ENCODE measurements around the gene TINAGL1. TPM values are rescaled to one million over a fixed set of nuclear protein-coding genes. Genes with fewer than 3 reads are reported as not detected.
A peak's percentile ranks its signal among the peaks of the same experiment; 100 is the strongest.

TINAGL1 gene
- total RNA-seq, 1 donor from 2014 or later = not detected

- peaks cover 26% of the 10 kb centered on the region for H3K27me3 Mint-ChIP-seq (ENCODE audit: low read depth)
- no peaks in the 10 kb centered on the region for H3K36me3 Mint-ChIP-seq (ENCODE audit: low read depth)
- no peak overlapping the region for H3K4me3 Mint-ChIP-seq (ENCODE audit: low read depth)
- no peaks in the 10 kb centered on the region for H3K9me3 Mint-ChIP-seq
- intact Hi-C loops (cut with micrococcal nuclease) = loop anchor here (2.0 kb wide), 1 partner anchor 15 kb away; no protein-coding TSS in a partner anchor
- DNase-seq (ENCODE audit: low spot score) = no peak
- no peak overlapping the region for H3K27ac Mint-ChIP-seq
- H3K4me1 Mint-ChIP-seq (ENCODE audit: low read depth) = peaks cover 2% of the 10 kb centered on the region
Observed at GRCh38 chr1:31591425-31592093, 15.2 kb downstream of the TINAGL1 start.

- DNase-seq (ENCODE audit: low spot score) = no peak
- Mint-ChIP-seq H3K36me3 (ENCODE audit: low read depth) (no peaks in the 10 kb centered on the region), H3K4me1 (ENCODE audit: low read depth) (peaks cover 2% of the 10 kb centered on the region), H3K9me3 (no peaks in the 10 kb centered on the region), H3K4me3 (ENCODE audit: low read depth) (no peak overlapping the region), H3K27ac (no peak overlapping the region), H3K27me3 (ENCODE audit: low read depth) (peaks cover 29% of the 10 kb centered on the region)
- intact Hi-C loops (cut with micrococcal nuclease) = no loop called here
Observed at GRCh38 chr1:31592132-31592531, 15.8 kb downstream of the TINAGL1 start.

- DNase-seq (ENCODE audit: low spot score) = no peak
- no peaks in the 10 kb centered on the region for H3K36me3 Mint-ChIP-seq (ENCODE audit: low read depth)
- H3K27ac Mint-ChIP-seq = no peak overlapping the region
- intact Hi-C loops (cut with micrococcal nuclease) = no loop called here
- no peaks in the 10 kb centered on the region for H3K9me3 Mint-ChIP-seq
- H3K4me3 Mint-ChIP-seq (ENCODE audit: low read depth) = no peak overlapping the region
- peaks cover 30% of the 10 kb centered on the region for H3K27me3 Mint-ChIP-seq (ENCODE audit: low read depth)
- H3K4me1 Mint-ChIP-seq (ENCODE audit: low read depth) = peaks cover 2% of the 10 kb centered on the region
Observed at GRCh38 chr1:31593136-31593665, 16.9 kb downstream of the TINAGL1 start.

GRCh38 chr1:31593770-31594632, 17.7 kb downstream of the TINAGL1 start:
- DNase-seq (ENCODE audit: low spot score) = peak; percentile 22
- H3K27me3 Mint-ChIP-seq (ENCODE audit: low read depth) = peaks cover 32% of the 10 kb centered on the region
- H3K4me1 Mint-ChIP-seq (ENCODE audit: low read depth) = peaks cover 2% of the 10 kb centered on the region
- H3K36me3 Mint-ChIP-seq (ENCODE audit: low read depth) = no peaks in the 10 kb centered on the region
- no peaks in the 10 kb centered on the region for H3K9me3 Mint-ChIP-seq
- intact Hi-C loops (cut with micrococcal nuclease) = no loop called here
- H3K4me3 Mint-ChIP-seq (ENCODE audit: low read depth) = no peak overlapping the region
- no peak overlapping the region for H3K27ac Mint-ChIP-seq

- no peaks in the 10 kb centered on the region for H3K9me3 Mint-ChIP-seq
- no peak for DNase-seq (ENCODE audit: low spot score)
- intact Hi-C loops (cut with micrococcal nuclease) = no loop called here
Observed at GRCh38 chr1:31595836-31596736, 19.8 kb downstream of the TINAGL1 start.

GRCh38 chr1:31596737-31597097, 20.4 kb downstream of the TINAGL1 start:
- no peak overlapping the region for H3K27ac Mint-ChIP-seq
- peaks cover 32% of the 10 kb centered on the region for H3K27me3 Mint-ChIP-seq (ENCODE audit: low read depth)
- H3K4me1 Mint-ChIP-seq (ENCODE audit: low read depth) = peaks cover 2% of the 10 kb centered on the region
- H3K36me3 Mint-ChIP-seq (ENCODE audit: low read depth) = no peaks in the 10 kb centered on the region
- DNase-seq (ENCODE audit: low spot score) = no peak
- H3K9me3 Mint-ChIP-seq = no peaks in the 10 kb centered on the region
- H3K4me3 Mint-ChIP-seq (ENCODE audit: low read depth) = no peak overlapping the region
- intact Hi-C loops (cut with micrococcal nuclease) = no loop called here

More at GRCh38 chr1:31595836-31596736, 19.8 kb downstream of the TINAGL1 start:
- peaks cover 2% of the 10 kb centered on the region for H3K4me1 Mint-ChIP-seq (ENCODE audit: low read depth)
- no peak overlapping the region for H3K27ac Mint-ChIP-seq
- H3K27me3 Mint-ChIP-seq (ENCODE audit: low read depth) = peaks cover 34% of the 10 kb centered on the region
- no peak overlapping the region for H3K4me3 Mint-ChIP-seq (ENCODE audit: low read depth)
- H3K36me3 Mint-ChIP-seq (ENCODE audit: low read depth) = no peaks in the 10 kb centered on the region

GRCh38 chr1:31598980-31599379, 22.7 kb downstream of the TINAGL1 start:
- H3K4me1 Mint-ChIP-seq (ENCODE audit: low read depth) = peaks cover 2% of the 10 kb centered on the region
- H3K4me3 Mint-ChIP-seq (ENCODE audit: low read depth) = no peak overlapping the region
- no peak for DNase-seq (ENCODE audit: low spot score)
- H3K27me3 Mint-ChIP-seq (ENCODE audit: low read depth) = peaks cover 33% of the 10 kb centered on the region
- H3K9me3 Mint-ChIP-seq = no peaks in the 10 kb centered on the region
- no peaks in the 10 kb centered on the region for H3K36me3 Mint-ChIP-seq (ENCODE audit: low read depth)
- intact Hi-C loops (cut with micrococcal nuclease) = no loop called here
- H3K27ac Mint-ChIP-seq = no peak overlapping the region

GRCh38 chr1:31600641-31601040, 24.3 kb downstream of the TINAGL1 start:
- Mint-ChIP-seq H3K27me3 (ENCODE audit: low read depth) (peaks cover 33% of the 10 kb centered on the region), H3K4me1 (ENCODE audit: low read depth) (peaks cover 3% of the 10 kb centered on the region)
- no peak for DNase-seq (ENCODE audit: low spot score)

GRCh38 chr1:31602081-31602480, 25.8 kb downstream of the TINAGL1 start:
- Mint-ChIP-seq H3K27me3 (ENCODE audit: low read depth) (peaks cover 26% of the 10 kb centered on the region), H3K9me3 (no peaks in the 10 kb centered on the region), H3K4me1 (ENCODE audit: low read depth) (peaks cover 9% of the 10 kb centered on the region), H3K4me3 (ENCODE audit: low read depth) (no peak overlapping the region), H3K36me3 (ENCODE audit: low read depth) (no peaks in the 10 kb centered on the region), H3K27ac (no peak overlapping the region)
- no peak for DNase-seq (ENCODE audit: low spot score)
- intact Hi-C loops (cut with micrococcal nuclease) = no loop called here

More at GRCh38 chr1:31600641-31601040, 24.3 kb downstream of the TINAGL1 start:
- Mint-ChIP-seq H3K4me3 (ENCODE audit: low read depth) (no peak overlapping the region), H3K9me3 (no peaks in the 10 kb centered on the region), H3K27ac (no peak overlapping the region), H3K36me3 (ENCODE audit: low read depth) (no peaks in the 10 kb centered on the region)
- intact Hi-C loops (cut with micrococcal nuclease) = no loop called here

GRCh38 chr1:31605908-31606427, 29.7 kb downstream of the TINAGL1 start:
- Mint-ChIP-seq H3K9me3 (no peaks in the 10 kb centered on the region), H3K27ac (no peak overlapping the region), H3K36me3 (ENCODE audit: low read depth) (no peaks in the 10 kb centered on the region), H3K4me1 (ENCODE audit: low read depth) (peaks cover 9% of the 10 kb centered on the region), H3K27me3 (ENCODE audit: low read depth) (peaks cover 21% of the 10 kb centered on the region), H3K4me3 (ENCODE audit: low read depth) (no peak overlapping the region)
- intact Hi-C loops (cut with micrococcal nuclease) = loop anchor here (2.0 kb wide), 1 partner anchor 15 kb away; no protein-coding TSS in a partner anchor
- no peak for DNase-seq (ENCODE audit: low spot score)

- H3K27me3 Mint-ChIP-seq (ENCODE audit: low read depth) = peaks cover 14% of the 10 kb centered on the region
- H3K4me1 Mint-ChIP-seq (ENCODE audit: low read depth) = peaks cover 13% of the 10 kb centered on the region
- DNase-seq (ENCODE audit: low spot score) = no peak
- H3K36me3 Mint-ChIP-seq (ENCODE audit: low read depth) = no peaks in the 10 kb centered on the region
- no peak overlapping the region for H3K27ac Mint-ChIP-seq
- no peak overlapping the region for H3K4me3 Mint-ChIP-seq (ENCODE audit: low read depth)
- H3K9me3 Mint-ChIP-seq = no peaks in the 10 kb centered on the region
- intact Hi-C loops (cut with micrococcal nuclease) = loop anchor here (2.0 kb wide), 1 partner anchor 17 kb away; no protein-coding TSS in a partner anchor
Observed at GRCh38 chr1:31607360-31607759, 31.0 kb downstream of the TINAGL1 start.

GRCh38 chr1:31609514-31610118, 33.3 kb downstream of the TINAGL1 start:
- peaks cover 13% of the 10 kb centered on the region for H3K4me1 Mint-ChIP-seq (ENCODE audit: low read depth)
- intact Hi-C loops (cut with micrococcal nuclease) = no loop called here
- peaks cover 15% of the 10 kb centered on the region for H3K27me3 Mint-ChIP-seq (ENCODE audit: low read depth)

More at GRCh38 chr1:31609514-31610118, 33.3 kb downstream of the TINAGL1 start:
- H3K4me3 Mint-ChIP-seq (ENCODE audit: low read depth) = no peak overlapping the region
- H3K36me3 Mint-ChIP-seq (ENCODE audit: low read depth) = no peaks in the 10 kb centered on the region
- H3K9me3 Mint-ChIP-seq = no peaks in the 10 kb centered on the region
- DNase-seq (ENCODE audit: low spot score) = no peak
- H3K27ac Mint-ChIP-seq = no peak overlapping the region
